Upper lobe of left lung (tissue), 6 donors: ENCODE data around the gene PLSCR3. TPM values are rescaled to one million over a fixed set of nuclear protein-coding genes. Genes with fewer than 3 reads are reported as not detected.
"Not testable (repeated sequence)": the region's sequence is repeated elsewhere in the genome, so short reads cannot be mapped to it uniquely, and the experiment has no call there.

Experiments
- ATAC-seq, 2 donors: fragments of 200-7000 bp; cut with Tn5 transposase; one replicate each; pipeline ENCODE4 v1.9.1; 2022; ENCODE audit warnings: mild to moderate bottlenecking in 2 of 2, moderate library complexity in 2 of 2; ENCODE audit not compliant: low FRiP score in 2 of 2
- DNase-seq, 2 donors: peaks; one replicate each; pipeline ENCODE4 v3.0.0-alpha.2; 2019 to 2020
- H3K27ac ChIP-seq, 4 donors: fragments of 200-600 bp; sonication (generic); one replicate each; pipeline ENCODE4 v1.5.1; 2016 to 2019
- H3K27me3 ChIP-seq, 4 donors: fragments of 200-600 bp; sonication (generic); one replicate each; pipeline ENCODE4 v1.5.1; 2017 to 2019
- H3K36me3 ChIP-seq, 4 donors: fragments of 200-600 bp; sonication (generic); one replicate each; pipeline ENCODE4 v1.5.1; 2016 to 2019
- H3K4me1 ChIP-seq, 4 donors: fragments of 200-600 bp; sonication (generic); one replicate each; pipeline ENCODE4 v1.5.1; 2018 to 2019
- H3K4me3 ChIP-seq, 4 donors: fragments of 200-600 bp; sonication (generic); one replicate each; pipeline ENCODE4 v1.5.1; 2017 to 2019; ENCODE audit warnings: mild to moderate bottlenecking in 2 of 4, moderate library complexity in 1 of 4
- H3K9me3 ChIP-seq, 4 donors: fragments of 200-600 bp; sonication (generic); one replicate each; pipeline ENCODE4 v1.5.1; 2018 to 2019
- CTCF ChIP-seq, 6 experiments: fragments of 450-650 bp in 4 of 6; fragments of 200-600 bp in 2 of 6; sonication (generic) in 2 of 6; IDR thresholded peaks; one replicate each; pipeline ENCODE4 v1.5.1; 2016 to 2019; ENCODE audit warnings: antibody characterized with exemption in 6 of 6
- EP300 ChIP-seq, 4 donors: sonication (generic); formaldehyde crosslinking; IDR thresholded peaks; one replicate each; pipeline ENCODE4 v1.5.1; 2017; ENCODE audit warnings: antibody characterized with exemption in 4 of 4, control low read depth in 2 of 4
- POLR2A ChIP-seq, 4 donors: fragments of 450-650 bp; IDR thresholded peaks; one replicate each; pipeline ENCODE4 v1.5.1; 2016 to 2017; ENCODE audit warnings: antibody characterized with exemption in 4 of 4, mild to moderate bottlenecking in 2 of 4
- POLR2AphosphoS5 ChIP-seq, 2 donors: sonication (generic); formaldehyde crosslinking; IDR thresholded peaks; one replicate each; pipeline ENCODE4 v1.5.1; 2017; ENCODE audit warnings: antibody characterized with exemption in 2 of 2
- WGBS, 2 donors: methylation state at CpG; one replicate each; pipeline ENCODE4 v1.1.5; 2017 to 2018; 5-methylcytosine and 5-hydroxymethylcytosine counted together
- total RNA-seq, 6 donors: library from RNA; depleted of rRNA in 4 of 6; stranded (reverse); fragments of >200 nt in 4 of 6; gene quantifications; one replicate each; pipeline versions ENCODE4 v1.1.0 to v1.2.1, GENCODE V29; 2016 to 2021
- donor health status: DM: no; HTN: no; CAD: no; lungs with moderate emphysema.
- donor health status: DM: no; HTN: yes; CAD: no; lungs with severe emphysema.

The PLSCR3 gene
- total RNA-seq, 6 donors from 2014 or later: 20.6 to 64.5 (median 37.7) TPM

GRCh38 chr17:7370853-7371252 lies 23.5 kb downstream of the PLSCR3 start:
- no peak for DNase-seq
- H3K4me1 ChIP-seq: no peaks in the 10 kb centered on the region
- 83 to 86% methylated on average over 4 of the region's 4 CpGs for WGBS, 2 donors
- H3K27me3 ChIP-seq: no peaks in the 10 kb centered on the region
- ATAC-seq: no peak
- H3K4me3 ChIP-seq: no peak overlapping the region
- TF ChIP-seq POLR2AphosphoS5 (IDR thresholded peaks at IDR 0.05): no peak
- TF ChIP-seq EP300 (IDR thresholded peaks at IDR 0.05): no peak
- no peak for TF ChIP-seq POLR2A (IDR thresholded peaks at IDR 0.05)
- no peak for TF ChIP-seq CTCF (IDR thresholded peaks at IDR 0.05)
- H3K9me3 ChIP-seq: no peaks in the 10 kb centered on the region
- no peak overlapping the region for H3K27ac ChIP-seq
- H3K36me3 ChIP-seq: no peaks in the 10 kb centered on the region

- 84 to 92% methylated on average over 5 of the region's 5 CpGs for WGBS, 2 donors
Observed at GRCh38 chr17:7369825-7370224, 24.5 kb downstream of the PLSCR3 start.

GRCh38 chr17:7368599-7368994 lies 25.7 kb downstream of the PLSCR3 start:
- DNase-seq, H3K9me3 ChIP-seq, H3K4me3 ChIP-seq, H3K27me3 ChIP-seq, H3K4me1 ChIP-seq, H3K27ac ChIP-seq, ATAC-seq, H3K36me3 ChIP-seq: not testable (repeated sequence)
- WGBS, 2 donors: 87 to 92% methylated on average over 5 of the region's 5 CpGs

More at GRCh38 chr17:7369825-7370224, 24.5 kb downstream of the PLSCR3 start:
- DNase-seq (no peak), ATAC-seq (no peak)
- no peaks in the 10 kb centered on the region for H3K4me1 ChIP-seq
- no peaks in the 10 kb centered on the region for H3K27me3 ChIP-seq
- H3K9me3 ChIP-seq: no peaks in the 10 kb centered on the region
- no peak overlapping the region for H3K4me3 ChIP-seq
- H3K27ac ChIP-seq: no peak overlapping the region
- no peak for TF ChIP-seq POLR2AphosphoS5 (IDR thresholded peaks at IDR 0.05)
- no peak for TF ChIP-seq POLR2A (IDR thresholded peaks at IDR 0.05)
- no peak for TF ChIP-seq CTCF (IDR thresholded peaks at IDR 0.05)
- no peak for TF ChIP-seq EP300 (IDR thresholded peaks at IDR 0.05)
- no peaks in the 10 kb centered on the region for H3K36me3 ChIP-seq

GRCh38 chr17:7367918-7368598 lies 26.3 kb downstream of the PLSCR3 start:
- H3K27ac ChIP-seq: no peak overlapping the region
- no peaks in the 10 kb centered on the region for H3K36me3 ChIP-seq
- H3K9me3 ChIP-seq: no peaks in the 10 kb centered on the region
- WGBS, 2 donors: 76 to 77% methylated on average over 13 of the region's 13 CpGs
- TF ChIP-seq EP300 (IDR thresholded peaks at IDR 0.05): no peak
- TF ChIP-seq CTCF (IDR thresholded peaks at IDR 0.05): no peak
- TF ChIP-seq POLR2A (IDR thresholded peaks at IDR 0.05): no peak
- no peak for TF ChIP-seq POLR2AphosphoS5 (IDR thresholded peaks at IDR 0.05)
- DNase-seq (no peak), ATAC-seq (no peak)
- no peak overlapping the region for H3K4me3 ChIP-seq
- H3K27me3 ChIP-seq: no peaks in the 10 kb centered on the region
- H3K4me1 ChIP-seq: no peaks in the 10 kb centered on the region

GRCh38 chr17:7367083-7367482 lies 27.2 kb downstream of the PLSCR3 start:
- no peak for DNase-seq
- H3K4me1 ChIP-seq: no peaks in the 10 kb centered on the region
- TF ChIP-seq EP300 (IDR thresholded peaks at IDR 0.05): no peak
- no peak for TF ChIP-seq POLR2A (IDR thresholded peaks at IDR 0.05)
- TF ChIP-seq CTCF (IDR thresholded peaks at IDR 0.05): no peak
- no peak for TF ChIP-seq POLR2AphosphoS5 (IDR thresholded peaks at IDR 0.05)
- WGBS, 2 donors: 88 to 89% methylated on average over 7 to 8 of the region's 8 CpGs
- no peaks in the 10 kb centered on the region for H3K9me3 ChIP-seq
- no peak overlapping the region for H3K27ac ChIP-seq
- no peaks in the 10 kb centered on the region for H3K36me3 ChIP-seq
- H3K27me3 ChIP-seq: no peaks in the 10 kb centered on the region
- no peak for ATAC-seq
- H3K4me3 ChIP-seq: no peak overlapping the region

- not testable (repeated sequence) for H3K27me3 ChIP-seq, ATAC-seq, H3K27ac ChIP-seq, H3K4me1 ChIP-seq, H3K4me3 ChIP-seq, H3K9me3 ChIP-seq, H3K36me3 ChIP-seq, DNase-seq
- WGBS, 2 donors: 87 to 88% methylated on average over 6 of the region's 7 CpGs
Observed at GRCh38 chr17:7365963-7366362, 28.4 kb downstream of the PLSCR3 start.
